Stimulated activated memory B cell treated with anti-CD40 and anti-IgM and Interleukin-4, amounts not matched to agents 10 μg/mL and 1 μg/mL and 100 μg/mL, for 72 hours (primary cell): ENCODE measurements around the gene EPM2A.

Experiments
- ATAC-seq: fragments of 150-1000 bp; cut with Tn5 transposase; 2 replicates; pipeline ENCODE4 v1.10.0; 2021
- H3K27ac Mint-ChIP-seq: one replicate; pipeline ENCODE4 v1.8.0; 2022; ENCODE audit warnings: mild to moderate bottlenecking, mixed read lengths
- H3K27me3 Mint-ChIP-seq: one replicate; pipeline ENCODE4 v1.8.0; 2022; ENCODE audit warnings: mixed read lengths
- H3K36me3 Mint-ChIP-seq: one replicate; pipeline ENCODE4 v1.8.0; 2022; ENCODE audit warnings: mixed read lengths
- H3K4me1 Mint-ChIP-seq: one replicate; pipeline ENCODE4 v1.8.0; 2022; ENCODE audit warnings: mixed read lengths
- H3K4me3 Mint-ChIP-seq: one replicate; pipeline ENCODE4 v1.8.0; 2022; ENCODE audit warnings: mild to moderate bottlenecking, moderate library complexity, mixed read lengths
- H3K9me3 Mint-ChIP-seq: one replicate; pipeline ENCODE4 v1.8.0; 2022; ENCODE audit warnings: mixed read lengths

The EPM2A gene

DNA sequence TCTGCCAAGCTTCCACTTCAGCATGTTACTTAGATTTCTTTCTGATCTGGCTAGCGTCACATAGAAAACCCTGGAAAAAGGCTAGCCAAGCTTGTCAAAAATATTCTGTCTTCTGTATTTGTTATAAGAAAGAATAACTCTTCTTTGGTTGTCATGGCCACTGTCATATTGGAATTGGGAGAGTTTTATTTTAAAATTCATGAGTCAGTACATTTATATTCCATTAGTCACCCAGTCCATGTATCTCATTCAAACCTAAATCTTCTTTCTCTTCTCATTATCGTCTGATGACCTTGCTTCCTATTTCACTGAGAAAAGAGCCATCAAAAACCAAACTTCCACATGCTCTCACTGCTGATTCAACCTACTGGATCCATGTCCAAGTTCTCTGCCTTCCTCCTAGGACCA is 65.7 kb downstream of the EPM2A start:
- H3K9me3 Mint-ChIP-seq: no peaks in the 10 kb centered on the region
- no peaks in the 10 kb centered on the region for H3K4me1 Mint-ChIP-seq
- H3K27ac Mint-ChIP-seq: no peak overlapping the region
- ATAC-seq: no peak
- no peaks in the 10 kb centered on the region for H3K27me3 Mint-ChIP-seq
- H3K4me3 Mint-ChIP-seq: no peak overlapping the region
- peaks cover 29% of the 10 kb centered on the region for H3K36me3 Mint-ChIP-seq

DNA sequence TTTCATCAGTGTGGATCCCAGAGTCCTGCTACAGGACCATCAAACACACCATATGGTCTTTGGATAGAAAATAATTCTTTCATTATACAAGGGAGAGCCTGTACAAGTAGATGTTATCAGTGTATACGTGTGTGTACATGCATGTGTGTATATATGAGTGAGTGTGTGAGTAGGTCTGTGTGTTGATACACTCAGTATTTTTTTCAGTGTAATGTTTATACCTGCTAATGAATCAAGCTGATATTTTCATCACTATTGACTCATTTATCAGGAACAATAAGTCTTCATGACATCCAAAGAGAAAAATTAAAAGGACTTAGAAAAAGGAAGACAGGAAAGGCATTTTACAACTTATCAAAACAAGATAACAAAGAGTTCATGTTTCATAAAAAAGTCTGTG is 66.5 kb downstream of the EPM2A start:
- peaks cover 21% of the 10 kb centered on the region for H3K36me3 Mint-ChIP-seq
- no peaks in the 10 kb centered on the region for H3K9me3 Mint-ChIP-seq
- no peaks in the 10 kb centered on the region for H3K27me3 Mint-ChIP-seq
- no peak overlapping the region for H3K27ac Mint-ChIP-seq
- H3K4me3 Mint-ChIP-seq: no peak overlapping the region
- ATAC-seq: no peak
- no peaks in the 10 kb centered on the region for H3K4me1 Mint-ChIP-seq

DNA sequence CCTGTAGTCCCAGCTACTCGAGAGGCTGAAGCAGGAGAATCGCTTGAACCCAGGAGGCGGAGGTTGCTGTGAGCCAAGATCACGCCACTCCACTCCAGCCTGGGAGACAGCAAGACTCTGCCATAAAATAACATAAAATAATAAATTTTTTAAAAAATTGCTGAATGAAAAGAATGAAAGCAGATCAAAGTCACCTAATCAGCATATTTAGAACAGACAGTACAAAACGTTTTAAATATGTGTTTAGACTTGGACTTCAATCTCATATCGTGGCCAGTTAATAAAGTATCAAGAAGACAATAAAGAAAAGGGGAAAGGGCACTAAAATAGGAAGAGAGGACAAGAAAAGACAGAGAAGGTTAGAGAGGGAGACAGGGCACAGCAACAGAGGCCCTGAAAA is 74.6 kb downstream of the EPM2A start:
- H3K4me1 Mint-ChIP-seq: no peaks in the 10 kb centered on the region
- H3K36me3 Mint-ChIP-seq: peaks cover 34% of the 10 kb centered on the region
- ATAC-seq: no peak
- H3K27me3 Mint-ChIP-seq: no peaks in the 10 kb centered on the region
- no peaks in the 10 kb centered on the region for H3K9me3 Mint-ChIP-seq
- H3K4me3 Mint-ChIP-seq: no peak overlapping the region
- H3K27ac Mint-ChIP-seq: no peak overlapping the region

- no peaks in the 10 kb centered on the region for H3K9me3 Mint-ChIP-seq
- H3K27me3 Mint-ChIP-seq: no peaks in the 10 kb centered on the region
- H3K4me1 Mint-ChIP-seq: no peaks in the 10 kb centered on the region
- H3K4me3 Mint-ChIP-seq: no peak overlapping the region
- H3K36me3 Mint-ChIP-seq: peaks cover 14% of the 10 kb centered on the region
- ATAC-seq: no peak
- H3K27ac Mint-ChIP-seq: no peak overlapping the region
Measured at GRCh38 chr6:145656128-145656527, 79.2 kb downstream of the EPM2A start.

DNA sequence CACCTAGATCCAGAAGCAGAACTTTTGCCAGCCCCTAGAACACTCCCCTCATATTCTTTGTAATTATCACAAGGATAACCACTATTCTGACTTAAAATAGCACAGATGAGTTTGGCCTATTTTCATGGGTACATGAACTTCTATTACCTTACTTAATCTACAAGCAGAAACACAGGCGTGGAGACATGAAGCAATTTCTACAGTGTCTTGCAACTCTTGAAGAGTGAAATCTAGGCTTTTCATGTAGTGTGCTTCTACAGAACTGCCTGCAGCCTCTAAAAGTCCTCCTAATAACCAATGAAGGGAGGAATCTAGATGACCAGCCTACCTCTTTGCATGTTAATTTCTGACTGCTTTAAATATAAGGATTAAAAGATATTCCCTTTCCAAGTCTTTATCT is 82.7 kb downstream of the EPM2A start:
- no peaks in the 10 kb centered on the region for H3K9me3 Mint-ChIP-seq
- H3K27me3 Mint-ChIP-seq: no peaks in the 10 kb centered on the region
- no peak for ATAC-seq
- no peak overlapping the region for H3K4me3 Mint-ChIP-seq
- H3K4me1 Mint-ChIP-seq: no peaks in the 10 kb centered on the region
- H3K27ac Mint-ChIP-seq: no peak overlapping the region
- peaks cover 8% of the 10 kb centered on the region for H3K36me3 Mint-ChIP-seq

GRCh38 chr6:145651988-145652387 is 83.3 kb downstream of the EPM2A start:
- no peak overlapping the region for H3K27ac Mint-ChIP-seq
- H3K36me3 Mint-ChIP-seq: peaks cover 12% of the 10 kb centered on the region
- H3K4me1 Mint-ChIP-seq: no peaks in the 10 kb centered on the region
- ATAC-seq: no peak
- H3K4me3 Mint-ChIP-seq: no peak overlapping the region
- no peaks in the 10 kb centered on the region for H3K9me3 Mint-ChIP-seq
- H3K27me3 Mint-ChIP-seq: no peaks in the 10 kb centered on the region

DNA sequence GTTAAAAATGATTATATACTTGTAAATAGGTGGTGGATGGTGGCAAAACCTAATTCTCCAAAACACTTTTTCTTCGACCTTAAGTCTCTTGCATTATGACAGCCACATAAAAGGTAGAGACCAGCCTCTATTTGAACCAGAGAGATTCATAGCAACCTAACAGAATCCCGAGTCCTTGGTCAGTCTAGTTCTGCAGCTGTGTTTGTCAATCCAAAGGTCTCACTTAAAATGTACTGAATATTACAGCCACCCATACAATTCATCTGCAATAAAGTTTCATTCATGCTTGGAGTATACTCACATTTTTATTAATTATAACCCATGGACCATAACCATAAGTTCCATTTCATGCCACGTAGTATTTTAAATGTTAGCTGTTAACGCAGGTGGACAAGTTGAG is 87.2 kb downstream of the EPM2A start:
- Mint-ChIP-seq H3K9me3 (no peaks in the 10 kb centered on the region), H3K27me3 (no peaks in the 10 kb centered on the region), H3K27ac (no peak overlapping the region), H3K4me1 (no peaks in the 10 kb centered on the region), H3K36me3 (peaks cover 10% of the 10 kb centered on the region), H3K4me3 (no peak overlapping the region)
- ATAC-seq: no peak

DNA sequence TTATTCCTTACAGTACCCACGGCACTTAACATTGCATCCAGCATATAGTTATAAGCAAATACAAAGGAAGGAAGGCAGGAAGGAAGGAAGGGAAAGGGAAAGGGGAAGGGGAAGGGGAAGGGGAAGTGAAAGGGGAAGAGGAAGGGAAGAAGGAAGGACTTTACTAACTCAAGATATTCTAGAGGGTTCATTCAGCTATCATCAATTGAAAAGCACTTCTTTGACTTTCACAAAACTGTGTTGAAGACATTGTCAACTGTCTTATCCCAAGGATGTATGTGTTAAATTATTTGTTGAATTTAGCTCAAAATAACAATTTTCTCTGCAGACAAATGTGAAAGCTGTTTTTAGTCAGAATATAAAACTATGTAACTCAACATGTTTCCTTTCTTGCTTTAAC is 87.7 kb downstream of the EPM2A start:
- Mint-ChIP-seq H3K36me3 (peaks cover 10% of the 10 kb centered on the region), H3K4me1 (no peaks in the 10 kb centered on the region), H3K27me3 (no peaks in the 10 kb centered on the region), H3K4me3 (no peak overlapping the region), H3K27ac (no peak overlapping the region), H3K9me3 (no peaks in the 10 kb centered on the region)
- ATAC-seq: no peak

GRCh38 chr6:145643760-145644159 is 91.6 kb downstream of the EPM2A start:
- peaks cover 2% of the 10 kb centered on the region for H3K9me3 Mint-ChIP-seq
- no peak overlapping the region for H3K27ac Mint-ChIP-seq
- ATAC-seq: no peak
- no peaks in the 10 kb centered on the region for H3K4me1 Mint-ChIP-seq
- H3K27me3 Mint-ChIP-seq: no peaks in the 10 kb centered on the region
- peaks cover 10% of the 10 kb centered on the region for H3K36me3 Mint-ChIP-seq
- H3K4me3 Mint-ChIP-seq: no peak overlapping the region

GRCh38 chr6:145633981-145634627 is 101.2 kb downstream of the EPM2A start:
- Mint-ChIP-seq H3K27me3 (no peaks in the 10 kb centered on the region), H3K4me1 (peaks cover 8% of the 10 kb centered on the region), H3K9me3 (no peaks in the 10 kb centered on the region), H3K27ac (no peak overlapping the region), H3K36me3 (peaks cover 12% of the 10 kb centered on the region), H3K4me3 (no peak overlapping the region)
- ATAC-seq: peak; percentile 73

- Mint-ChIP-seq H3K4me3 (no peak overlapping the region), H3K36me3 (peaks cover 24% of the 10 kb centered on the region)
- no peak for ATAC-seq
Measured at GRCh38 chr6:145632971-145633370, 102.3 kb downstream of the EPM2A start.

DNA sequence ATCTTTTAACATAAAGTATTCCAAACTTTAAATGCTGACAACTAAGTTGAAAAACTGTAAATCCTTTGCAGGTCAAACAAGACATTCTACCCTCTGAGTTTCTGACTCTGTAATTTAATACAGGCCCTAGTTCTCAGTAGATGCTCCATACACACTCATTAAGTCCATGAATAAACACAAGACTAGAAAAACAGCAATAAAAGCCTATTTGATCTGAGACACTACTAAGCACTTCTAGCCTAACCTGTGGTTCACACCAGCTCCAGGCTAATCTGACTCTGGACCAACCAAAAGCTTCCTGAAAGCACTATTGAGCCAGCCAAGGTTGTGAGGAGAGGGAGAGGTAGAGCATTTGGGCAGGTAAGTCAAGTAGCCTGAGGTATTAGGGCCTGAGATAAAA is 103.9 kb downstream of the EPM2A start:
- no peak overlapping the region for H3K4me3 Mint-ChIP-seq
- H3K27ac Mint-ChIP-seq: no peak overlapping the region
- ATAC-seq: no peak
- no peaks in the 10 kb centered on the region for H3K9me3 Mint-ChIP-seq
- no peaks in the 10 kb centered on the region for H3K27me3 Mint-ChIP-seq
- H3K36me3 Mint-ChIP-seq: peaks cover 35% of the 10 kb centered on the region
- peaks cover 8% of the 10 kb centered on the region for H3K4me1 Mint-ChIP-seq

More at GRCh38 chr6:145632971-145633370, 102.3 kb downstream of the EPM2A start:
- Mint-ChIP-seq H3K9me3 (no peaks in the 10 kb centered on the region), H3K27ac (no peak overlapping the region), H3K27me3 (no peaks in the 10 kb centered on the region), H3K4me1 (peaks cover 8% of the 10 kb centered on the region)

DNA sequence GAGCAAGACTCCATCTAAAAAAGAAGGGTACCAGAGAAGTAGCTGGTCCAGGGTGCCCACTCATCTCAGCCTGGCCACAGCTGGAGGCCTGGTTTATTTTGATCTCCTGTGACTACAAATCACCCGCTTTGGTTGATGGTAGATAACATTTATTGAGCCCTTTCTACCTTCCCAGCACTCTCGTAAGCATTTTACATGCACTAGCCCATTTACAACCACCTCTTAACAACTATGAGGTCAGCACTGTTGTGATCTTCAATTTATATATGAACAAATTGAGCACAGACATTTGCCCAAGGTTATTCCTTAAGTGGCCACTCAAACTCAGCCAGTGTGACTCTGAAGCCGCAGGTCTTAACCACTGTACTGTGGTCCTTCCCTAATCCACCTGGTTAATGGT is 104.7 kb downstream of the EPM2A start:
- Mint-ChIP-seq H3K9me3 (no peaks in the 10 kb centered on the region), H3K4me3 (no peak overlapping the region), H3K4me1 (peaks cover 8% of the 10 kb centered on the region), H3K27ac (no peak overlapping the region), H3K27me3 (no peaks in the 10 kb centered on the region), H3K36me3 (peaks cover 41% of the 10 kb centered on the region)
- no peak for ATAC-seq

- Mint-ChIP-seq H3K4me1 (peaks cover 6% of the 10 kb centered on the region), H3K9me3 (no peaks in the 10 kb centered on the region), H3K36me3 (peaks cover 43% of the 10 kb centered on the region), H3K27me3 (no peaks in the 10 kb centered on the region), H3K4me3 (no peak overlapping the region), H3K27ac (no peak overlapping the region)
- no peak for ATAC-seq
Measured at GRCh38 chr6:145629478-145629877, 105.8 kb downstream of the EPM2A start.

- Mint-ChIP-seq H3K36me3 (peaks cover 43% of the 10 kb centered on the region), H3K27me3 (no peaks in the 10 kb centered on the region), H3K9me3 (no peaks in the 10 kb centered on the region), H3K4me3 (no peak overlapping the region), H3K4me1 (no peaks in the 10 kb centered on the region), H3K27ac (no peak overlapping the region)
- ATAC-seq: no peak
Measured at GRCh38 chr6:145627451-145627850, 107.9 kb downstream of the EPM2A start.

DNA sequence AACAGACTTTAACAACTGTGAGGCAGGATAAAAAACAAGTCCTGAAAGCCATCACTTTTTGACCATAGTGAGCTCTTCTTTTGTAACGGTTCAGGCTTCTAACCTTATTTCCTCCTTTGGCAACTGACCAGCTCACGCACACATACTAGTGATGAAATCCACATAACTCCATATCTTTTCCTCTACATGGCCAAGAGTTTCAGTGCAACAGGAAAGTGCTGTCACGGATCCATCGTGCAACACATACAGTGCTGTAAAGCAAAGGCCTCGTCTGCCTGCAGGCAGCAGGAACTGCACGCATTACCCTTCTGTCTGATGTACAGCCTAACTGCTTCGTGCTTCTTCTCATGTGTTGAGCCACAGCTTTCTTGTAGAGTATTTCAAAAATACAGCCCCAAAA is 108.5 kb downstream of the EPM2A start:
- no peaks in the 10 kb centered on the region for H3K9me3 Mint-ChIP-seq
- H3K36me3 Mint-ChIP-seq: peaks cover 38% of the 10 kb centered on the region
- H3K4me3 Mint-ChIP-seq: no peak overlapping the region
- H3K4me1 Mint-ChIP-seq: no peaks in the 10 kb centered on the region
- no peak overlapping the region for H3K27ac Mint-ChIP-seq
- H3K27me3 Mint-ChIP-seq: no peaks in the 10 kb centered on the region
- ATAC-seq: no peak

- Mint-ChIP-seq H3K36me3 (peaks cover 21% of the 10 kb centered on the region), H3K27me3 (no peaks in the 10 kb centered on the region), H3K27ac (no peak overlapping the region), H3K4me3 (no peak overlapping the region), H3K9me3 (peaks cover 5% of the 10 kb centered on the region), H3K4me1 (no peaks in the 10 kb centered on the region)
- no peak for ATAC-seq
Measured at GRCh38 chr6:145623231-145623630, 112.1 kb downstream of the EPM2A start.
